Osteocyte (in vitro differentiated cells): Measurements from ENCODE around the gene GRK1. TPM values are rescaled to one million over a fixed set of nuclear protein-coding genes. Genes with fewer than 3 reads are reported as not detected.

ENCODE experiments used
- DNase-seq: peaks from one replicate; pipeline ENCODE4 v3.0.0; 2021; ENCODE audit warnings: mixed read lengths; ENCODE audit not compliant: unreplicated experiment; ENCODE audit errors: extremely low spot score
- H3K27ac Mint-ChIP-seq: one replicate; pipeline ENCODE4 v1.8.0; 2021; ENCODE audit warnings: mild to moderate bottlenecking, mixed read lengths; ENCODE audit not compliant: unreplicated experiment
- H3K27me3 Mint-ChIP-seq: one replicate; pipeline ENCODE4 v1.8.0; 2021; ENCODE audit warnings: mixed read lengths; ENCODE audit not compliant: unreplicated experiment
- H3K36me3 Mint-ChIP-seq: one replicate; pipeline ENCODE4 v1.8.0; 2021; ENCODE audit warnings: mixed read lengths; ENCODE audit not compliant: unreplicated experiment
- H3K4me1 Mint-ChIP-seq: one replicate; pipeline ENCODE4 v1.8.0; 2021; ENCODE audit warnings: mixed read lengths; ENCODE audit not compliant: unreplicated experiment
- H3K4me3 Mint-ChIP-seq: one replicate; pipeline ENCODE4 v1.8.0; 2021; ENCODE audit warnings: mild to moderate bottlenecking, moderate library complexity, mixed read lengths; ENCODE audit not compliant: unreplicated experiment
- H3K9me3 Mint-ChIP-seq: one replicate; pipeline ENCODE4 v1.8.0; 2021; ENCODE audit warnings: mixed read lengths; ENCODE audit not compliant: unreplicated experiment
- total RNA-seq: library from RNA; stranded (reverse); gene quantifications from 2 replicates; pipeline ENCODE4 v1.2.1, GENCODE V29; 2021
- TF ChIP-seq, protein P1 (sequence below): fragments of 200-600 bp; sonication (generic); IDR thresholded peaks from 2 replicates; pipeline ENCODE4 v1.5.0; 2021; ENCODE audit warnings: antibody characterized with exemption, mild to moderate bottlenecking, moderate library complexity

The GRK1 gene
- total RNA-seq, 1 donor from 2014 or later = not detected

GRCh38 chr13:113783200-113783881, 116.3 kb downstream of the GRK1 start:
- no peaks in the 10 kb centered on the region for H3K36me3 Mint-ChIP-seq

GRCh38 chr13:113783966-113784644, 117.1 kb downstream of the GRK1 start:
- H3K4me1 Mint-ChIP-seq = peaks cover 17% of the 10 kb centered on the region
- no peak for DNase-seq
- H3K27me3 Mint-ChIP-seq = peaks cover 30% of the 10 kb centered on the region
- no peak overlapping the region for H3K4me3 Mint-ChIP-seq
- TF ChIP-seq, protein P1, sequence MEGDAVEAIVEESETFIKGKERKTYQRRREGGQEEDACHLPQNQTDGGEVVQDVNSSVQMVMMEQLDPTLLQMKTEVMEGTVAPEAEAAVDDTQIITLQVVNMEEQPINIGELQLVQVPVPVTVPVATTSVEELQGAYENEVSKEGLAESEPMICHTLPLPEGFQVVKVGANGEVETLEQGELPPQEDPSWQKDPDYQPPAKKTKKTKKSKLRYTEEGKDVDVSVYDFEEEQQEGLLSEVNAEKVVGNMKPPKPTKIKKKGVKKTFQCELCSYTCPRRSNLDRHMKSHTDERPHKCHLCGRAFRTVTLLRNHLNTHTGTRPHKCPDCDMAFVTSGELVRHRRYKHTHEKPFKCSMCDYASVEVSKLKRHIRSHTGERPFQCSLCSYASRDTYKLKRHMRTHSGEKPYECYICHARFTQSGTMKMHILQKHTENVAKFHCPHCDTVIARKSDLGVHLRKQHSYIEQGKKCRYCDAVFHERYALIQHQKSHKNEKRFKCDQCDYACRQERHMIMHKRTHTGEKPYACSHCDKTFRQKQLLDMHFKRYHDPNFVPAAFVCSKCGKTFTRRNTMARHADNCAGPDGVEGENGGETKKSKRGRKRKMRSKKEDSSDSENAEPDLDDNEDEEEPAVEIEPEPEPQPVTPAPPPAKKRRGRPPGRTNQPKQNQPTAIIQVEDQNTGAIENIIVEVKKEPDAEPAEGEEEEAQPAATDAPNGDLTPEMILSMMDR = no peak
- H3K36me3 Mint-ChIP-seq = no peaks in the 10 kb centered on the region
- no peak overlapping the region for H3K27ac Mint-ChIP-seq
- H3K9me3 Mint-ChIP-seq = no peaks in the 10 kb centered on the region

More at GRCh38 chr13:113783200-113783881, 116.3 kb downstream of the GRK1 start:
- Mint-ChIP-seq H3K4me3 (no peak overlapping the region), H3K27ac (no peak overlapping the region), H3K27me3 (peaks cover 33% of the 10 kb centered on the region), H3K9me3 (no peaks in the 10 kb centered on the region), H3K4me1 (peaks cover 17% of the 10 kb centered on the region)
- DNase-seq = no peak
- TF ChIP-seq, protein P1 = no peak

DNA sequence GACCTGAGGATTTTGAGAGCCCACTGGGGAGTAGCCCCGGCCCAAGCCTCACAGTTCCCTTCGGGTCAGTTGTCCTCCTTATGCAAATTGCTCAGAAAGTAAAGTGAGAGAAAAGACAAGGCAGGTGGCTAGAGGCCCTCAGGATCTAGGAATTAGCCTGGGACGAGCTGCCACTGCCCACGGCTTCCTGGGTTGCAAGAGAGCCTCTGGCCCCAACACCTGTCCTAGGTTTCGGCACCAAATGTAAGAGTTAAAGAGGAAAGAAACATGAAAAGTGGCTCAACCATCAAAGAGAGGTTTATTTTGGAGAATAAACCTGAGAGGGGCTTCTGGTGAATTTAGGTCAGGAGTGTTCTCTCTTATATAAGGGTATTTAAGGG, 117.6 kb downstream of the GRK1 start:
- no peaks in the 10 kb centered on the region for H3K36me3 Mint-ChIP-seq

DNA sequence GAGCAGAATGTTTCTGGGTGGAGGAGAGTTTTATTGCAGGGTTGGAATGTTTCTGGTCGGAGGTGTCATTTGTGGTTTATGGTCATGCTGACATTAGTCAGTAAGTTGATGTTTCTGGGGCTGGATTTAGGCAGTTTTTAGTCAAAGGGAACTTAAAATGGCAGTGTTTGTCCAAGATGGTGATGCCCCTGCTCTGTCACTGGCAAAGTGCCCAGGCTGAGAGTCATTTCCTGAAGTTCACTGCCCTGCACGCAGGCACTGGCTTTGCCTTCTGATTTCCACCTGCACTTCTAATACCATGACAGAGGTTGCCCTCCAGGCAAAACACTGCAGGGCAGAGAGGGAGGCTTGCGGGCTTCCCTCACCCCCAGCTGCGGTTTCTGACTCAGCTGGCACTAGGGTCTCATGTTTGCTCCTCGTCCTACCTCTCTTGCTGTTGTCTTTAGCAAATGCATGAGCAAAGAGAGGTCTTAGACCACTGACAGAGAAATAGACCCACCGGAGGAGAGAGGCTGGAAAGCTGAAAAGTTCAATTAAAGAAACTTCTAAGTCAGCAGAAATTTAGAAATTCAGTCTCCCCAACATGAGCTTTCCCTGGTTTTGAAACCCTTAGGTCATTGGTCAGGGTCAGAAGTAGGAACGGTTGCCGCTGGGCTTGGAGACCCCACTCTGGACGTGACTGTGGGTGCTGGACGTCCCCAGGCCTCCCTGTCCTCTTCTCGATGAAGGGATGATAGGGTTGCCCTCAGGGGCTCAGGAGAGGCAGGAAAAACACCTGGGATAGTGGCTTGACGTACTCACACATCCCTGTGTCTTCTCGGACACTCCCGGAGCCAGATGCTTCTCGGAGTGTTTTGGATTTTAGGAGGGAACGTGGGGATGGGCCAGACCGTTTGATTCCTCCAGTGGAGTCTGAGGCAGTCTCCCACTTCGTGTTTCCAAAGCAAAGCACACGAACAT, 118.3 kb downstream of the GRK1 start:
- Mint-ChIP-seq H3K4me1 (peaks cover 17% of the 10 kb centered on the region), H3K36me3 (no peaks in the 10 kb centered on the region), H3K27ac (peak overlapping the region; percentile 23), H3K4me3 (no peak overlapping the region), H3K27me3 (peaks cover 24% of the 10 kb centered on the region), H3K9me3 (no peaks in the 10 kb centered on the region)
- DNase-seq = no peak
- TF ChIP-seq, protein P1 = no peak

More for the DNA sequence above, 117.6 kb downstream of the GRK1 start:
- H3K27me3 Mint-ChIP-seq = peaks cover 28% of the 10 kb centered on the region
- no peak for DNase-seq
- TF ChIP-seq, protein P1 = no peak
- no peak overlapping the region for H3K4me3 Mint-ChIP-seq
- no peaks in the 10 kb centered on the region for H3K9me3 Mint-ChIP-seq
- peaks cover 17% of the 10 kb centered on the region for H3K4me1 Mint-ChIP-seq
- peak overlapping the region; percentile 23 for H3K27ac Mint-ChIP-seq
